Measurements from ENCODE around the gene RTF1. TPM values are rescaled to one million over a fixed set of nuclear protein-coding genes. Genes with fewer than 3 reads are reported as not detected.

RTF1 gene
- total RNA-seq, 4 donors from 2014 or later: 15.2 to 33.0 (median 23.8) TPM

DNA sequence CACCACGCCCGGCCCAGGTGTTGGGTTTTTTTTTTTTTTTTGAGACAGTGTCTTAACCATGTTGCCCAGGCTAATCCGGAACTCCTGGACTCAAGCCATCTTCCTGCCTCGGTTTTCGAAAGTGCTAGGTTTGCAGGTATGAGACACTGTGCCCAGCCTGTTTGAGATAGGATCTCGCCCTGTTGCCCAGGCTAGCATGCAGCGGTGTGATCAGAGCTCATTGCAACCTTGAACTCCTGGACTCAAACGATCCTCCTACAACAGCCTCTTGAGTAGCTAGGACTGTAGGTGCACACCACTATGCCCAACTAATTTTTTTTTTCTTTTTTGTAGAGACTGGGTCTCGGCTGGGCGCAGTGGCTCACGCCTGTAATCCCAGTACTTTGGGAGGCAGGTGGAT is 56.5 kb downstream of the RTF1 start:
- Histone ChIP-seq H3K4me1 (peaks cover 0 to 6% (median 1%) of the 10 kb centered on the region in 4 donors), H3K9me3 (no peaks in the 10 kb centered on the region), H3K4me3 (no peak overlapping the region), H3K27ac (peak overlapping the region in 1 of 4 donors; percentile 33), H3K36me3 (peaks cover 0 to 95% (median 2%) of the 10 kb centered on the region in 3 donors), H3K27me3 (no peaks in the 10 kb centered on the region)
- DNase-seq: peak in 1 of 3 donors; percentile 65
- TF ChIP-seq POLR2A (IDR thresholded peaks at IDR 0.05): no peak
- TF ChIP-seq, protein P1, sequence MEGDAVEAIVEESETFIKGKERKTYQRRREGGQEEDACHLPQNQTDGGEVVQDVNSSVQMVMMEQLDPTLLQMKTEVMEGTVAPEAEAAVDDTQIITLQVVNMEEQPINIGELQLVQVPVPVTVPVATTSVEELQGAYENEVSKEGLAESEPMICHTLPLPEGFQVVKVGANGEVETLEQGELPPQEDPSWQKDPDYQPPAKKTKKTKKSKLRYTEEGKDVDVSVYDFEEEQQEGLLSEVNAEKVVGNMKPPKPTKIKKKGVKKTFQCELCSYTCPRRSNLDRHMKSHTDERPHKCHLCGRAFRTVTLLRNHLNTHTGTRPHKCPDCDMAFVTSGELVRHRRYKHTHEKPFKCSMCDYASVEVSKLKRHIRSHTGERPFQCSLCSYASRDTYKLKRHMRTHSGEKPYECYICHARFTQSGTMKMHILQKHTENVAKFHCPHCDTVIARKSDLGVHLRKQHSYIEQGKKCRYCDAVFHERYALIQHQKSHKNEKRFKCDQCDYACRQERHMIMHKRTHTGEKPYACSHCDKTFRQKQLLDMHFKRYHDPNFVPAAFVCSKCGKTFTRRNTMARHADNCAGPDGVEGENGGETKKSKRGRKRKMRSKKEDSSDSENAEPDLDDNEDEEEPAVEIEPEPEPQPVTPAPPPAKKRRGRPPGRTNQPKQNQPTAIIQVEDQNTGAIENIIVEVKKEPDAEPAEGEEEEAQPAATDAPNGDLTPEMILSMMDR (IDR thresholded peaks at IDR 0.05): no peak

DNA sequence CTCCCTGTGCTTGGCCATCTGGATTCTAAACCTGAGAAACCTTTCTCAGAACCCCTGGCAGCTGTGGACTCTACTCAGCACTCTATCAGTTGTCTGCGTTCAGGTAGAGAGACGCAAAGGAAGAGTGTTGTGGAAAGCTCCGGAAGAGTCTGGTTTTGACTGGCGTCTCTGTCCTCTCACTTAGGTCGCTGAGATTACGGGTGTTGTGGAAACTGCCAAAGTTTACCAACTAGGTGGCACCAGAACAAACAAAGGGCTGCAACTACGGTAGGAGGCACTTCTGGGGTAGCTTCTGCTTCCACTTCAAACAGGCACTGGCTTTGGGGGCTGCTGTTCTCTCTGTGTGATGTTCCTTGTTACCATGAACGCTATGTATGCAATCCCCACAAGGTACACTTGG is 57.5 kb downstream of the RTF1 start:
- H3K27ac ChIP-seq: peak overlapping the region in 3 of 4 donors; percentile 20 to 69 (median 33)
- peaks cover 0 to 97% (median 2%) of the 10 kb centered on the region in 3 donors for H3K36me3 ChIP-seq

DNA sequence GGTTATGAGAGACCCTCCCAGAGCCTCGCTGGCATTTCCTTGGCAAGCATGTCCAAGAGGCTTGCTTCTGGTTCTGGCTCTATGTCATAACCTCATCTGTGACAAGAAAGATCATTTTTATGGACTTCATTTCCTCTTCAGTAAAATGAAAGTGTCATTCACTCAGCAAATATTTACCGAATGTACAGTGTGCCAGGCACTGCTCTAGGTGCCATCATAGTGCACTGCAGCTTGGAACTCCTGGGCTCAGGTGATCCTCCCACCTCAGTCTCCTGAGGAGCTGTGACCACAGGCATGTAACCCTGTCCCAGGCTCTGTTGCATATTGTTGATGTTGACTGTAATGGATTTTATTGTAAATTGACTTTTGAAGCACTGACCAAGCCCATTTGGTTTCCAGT is 58.0 kb downstream of the RTF1 start:
- TF ChIP-seq, protein P1 (IDR thresholded peaks at IDR 0.05): peak in 1 of 6 experiments; percentile 2
- no peak for TF ChIP-seq POLR2A (IDR thresholded peaks at IDR 0.05)
- H3K36me3 ChIP-seq: peaks cover 0 to 96% (median 2%) of the 10 kb centered on the region in 3 donors
- peak overlapping the region in 3 of 4 donors; percentile 20 to 69 (median 33) for H3K27ac ChIP-seq
- no peaks in the 10 kb centered on the region for H3K9me3 ChIP-seq
- peaks cover 0 to 6% (median 1%) of the 10 kb centered on the region in 4 donors for H3K4me1 ChIP-seq
- no peak overlapping the region for H3K4me3 ChIP-seq
- no peaks in the 10 kb centered on the region for H3K27me3 ChIP-seq
- no peak for DNase-seq

More for the DNA sequence above, 57.5 kb downstream of the RTF1 start:
- no peaks in the 10 kb centered on the region for H3K27me3 ChIP-seq
- H3K9me3 ChIP-seq: no peaks in the 10 kb centered on the region
- peaks cover 0 to 6% (median 1%) of the 10 kb centered on the region in 4 donors for H3K4me1 ChIP-seq
- no peak for DNase-seq
- TF ChIP-seq, protein P1 (IDR thresholded peaks at IDR 0.05): peak in 1 of 6 experiments; percentile 16
- TF ChIP-seq POLR2A (IDR thresholded peaks at IDR 0.05): no peak
- H3K4me3 ChIP-seq: no peak overlapping the region

DNA sequence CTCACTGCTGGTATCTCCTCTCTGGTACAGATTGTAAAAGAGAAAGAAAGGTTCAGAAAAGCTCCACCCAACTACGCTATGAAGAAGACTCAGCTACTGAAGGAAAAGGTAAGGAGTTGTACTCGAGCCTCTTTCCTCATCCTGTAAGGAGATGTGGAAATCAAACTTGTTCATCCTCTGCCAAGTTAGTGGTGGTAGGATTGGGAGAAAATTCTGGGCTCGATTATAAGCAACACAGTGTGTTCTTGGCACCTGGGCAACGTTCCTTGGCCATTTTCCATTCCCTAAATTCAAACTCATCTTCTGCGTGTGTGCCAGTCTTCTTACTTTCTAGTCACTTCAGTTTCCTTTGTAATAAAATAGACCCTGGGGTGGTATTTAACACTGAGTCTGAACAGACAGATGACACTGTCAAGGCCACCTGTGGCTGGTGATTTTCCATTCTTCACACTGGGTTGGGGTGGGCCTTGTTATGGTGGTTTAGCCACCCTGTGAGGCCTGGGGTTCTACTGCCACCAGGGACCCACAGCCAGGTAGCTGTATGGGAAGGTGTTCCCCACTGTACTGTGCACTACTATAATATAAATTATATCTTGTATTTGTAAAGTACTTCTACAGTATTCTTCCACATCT is 59.6 kb downstream of the RTF1 start:
- no peak overlapping the region for H3K27ac ChIP-seq
- H3K9me3 ChIP-seq: no peaks in the 10 kb centered on the region
- no peaks in the 10 kb centered on the region for H3K27me3 ChIP-seq
- H3K4me1 ChIP-seq: peaks cover 0 to 6% (median 1%) of the 10 kb centered on the region in 4 donors
- H3K36me3 ChIP-seq: peaks cover 0 to 97% (median 2%) of the 10 kb centered on the region in 3 donors
- DNase-seq: peak in 1 of 3 donors; percentile 14
- TF ChIP-seq POLR2A (IDR thresholded peaks at IDR 0.05): no peak
- TF ChIP-seq, protein P1 (IDR thresholded peaks at IDR 0.05): no peak
- no peak overlapping the region for H3K4me3 ChIP-seq

DNA sequence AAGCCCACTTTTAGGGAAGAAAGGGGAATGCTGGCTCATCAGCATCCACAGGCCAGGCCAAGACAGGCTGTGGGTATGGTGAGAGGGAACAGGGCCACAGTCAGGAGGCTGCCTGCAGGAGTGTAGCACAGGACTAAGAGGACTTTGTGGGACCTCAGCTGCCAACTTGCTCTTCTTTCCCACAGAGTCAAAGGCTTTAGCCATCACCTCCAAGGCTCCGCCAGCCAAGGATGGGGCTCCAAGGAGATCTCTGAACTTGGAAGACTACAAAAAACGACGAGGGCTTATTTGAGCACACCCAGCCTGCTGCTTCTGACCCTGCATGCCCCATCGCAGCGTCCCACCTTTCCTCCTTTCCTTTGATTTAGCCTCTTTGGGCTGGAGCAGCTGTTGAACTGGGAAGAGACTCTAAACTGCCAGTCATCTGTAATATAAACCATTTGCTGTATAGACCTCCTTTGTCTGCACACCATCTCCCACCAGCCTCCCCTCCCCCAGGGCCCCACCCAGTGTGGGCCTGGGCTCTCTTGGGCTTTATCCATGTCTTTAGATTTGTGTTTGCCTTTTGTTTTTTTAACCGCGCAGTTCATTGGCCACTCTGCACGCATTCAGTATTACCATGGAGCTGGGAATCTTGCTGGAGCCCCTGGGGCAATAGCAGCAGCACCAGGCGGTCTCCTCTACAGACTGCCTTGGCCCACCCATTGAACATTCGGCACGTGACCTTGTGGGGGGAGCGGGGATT is 63.7 kb downstream of the RTF1 start:
- no peak for DNase-seq
- H3K27ac ChIP-seq: no peak overlapping the region
- H3K4me3 ChIP-seq: no peak overlapping the region
- H3K4me1 ChIP-seq: peaks cover 0 to 3% (median 0%) of the 10 kb centered on the region in 4 donors
- H3K36me3 ChIP-seq: peaks cover 0 to 72% (median 2%) of the 10 kb centered on the region in 3 donors
- H3K9me3 ChIP-seq: no peaks in the 10 kb centered on the region
- TF ChIP-seq, protein P1 (IDR thresholded peaks at IDR 0.05): no peak
- no peaks in the 10 kb centered on the region for H3K27me3 ChIP-seq

All from Peyer's patch (tissue), 4 donors.